ENCODE data around the gene LRP10.
A peak's percentile ranks its signal among the peaks of the same experiment; 100 is the strongest.
"Not testable (repeated sequence)": the region's sequence is repeated elsewhere in the genome, so short reads cannot be mapped to it uniquely, and the experiment has no call there.

LRP10 gene

DNA sequence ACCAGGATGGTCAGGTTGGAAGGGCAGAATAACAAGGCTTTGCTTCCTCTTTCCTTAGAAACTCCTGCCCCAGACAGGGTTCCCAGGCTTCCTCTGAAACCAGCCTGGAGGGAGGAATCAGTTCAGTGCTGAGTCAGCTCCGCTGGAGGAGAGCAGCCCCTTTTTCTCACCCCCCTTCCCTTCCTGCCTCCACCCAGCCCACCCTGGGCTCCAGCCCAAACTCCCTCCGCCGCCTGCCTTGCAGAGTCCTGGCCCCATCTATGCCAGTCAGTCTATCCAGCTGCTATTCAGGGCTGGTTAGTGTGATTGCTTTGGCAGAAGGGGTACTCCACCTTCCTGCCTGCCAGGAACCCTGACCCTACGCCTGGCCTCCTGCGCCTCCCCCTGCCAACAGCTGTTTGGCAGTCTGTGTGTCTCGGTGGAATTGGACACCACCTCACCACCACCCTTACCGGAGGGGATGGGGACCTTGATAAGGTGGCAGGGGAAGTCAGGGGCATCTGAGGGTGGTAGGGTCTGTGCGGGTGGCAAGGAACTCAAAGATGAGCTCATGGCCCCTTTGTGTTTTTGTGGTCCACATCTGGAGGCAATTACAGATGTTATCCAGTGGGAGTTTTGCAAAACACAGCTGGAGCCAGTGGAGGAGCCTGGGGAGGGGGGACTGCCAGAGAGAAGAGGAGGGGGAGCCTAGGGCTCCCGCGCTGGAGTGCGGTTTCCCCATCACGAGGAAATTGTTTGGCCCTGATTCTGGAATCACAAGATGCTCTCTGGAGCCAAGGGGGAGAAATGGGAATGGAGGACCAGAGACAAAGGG is 23.0 kb upstream of the LRP10 start:
- Mint-ChIP-seq H3K4me3 (peak overlapping the region in 1 of 2 donors; percentile 19), H3K4me1 (peaks cover 18 to 32% of the 10 kb centered on the region in 2 donors), H3K27ac (no peak overlapping the region), H3K27me3 (peaks cover 9 to 33% of the 10 kb centered on the region in 2 donors), H3K9me3 (no peaks in the 10 kb centered on the region), H3K36me3 (peaks cover 0 to 3% of the 10 kb centered on the region in 2 donors)
- ATAC-seq (replicated peaks) (no peak), DNase-seq (no peak)

DNA sequence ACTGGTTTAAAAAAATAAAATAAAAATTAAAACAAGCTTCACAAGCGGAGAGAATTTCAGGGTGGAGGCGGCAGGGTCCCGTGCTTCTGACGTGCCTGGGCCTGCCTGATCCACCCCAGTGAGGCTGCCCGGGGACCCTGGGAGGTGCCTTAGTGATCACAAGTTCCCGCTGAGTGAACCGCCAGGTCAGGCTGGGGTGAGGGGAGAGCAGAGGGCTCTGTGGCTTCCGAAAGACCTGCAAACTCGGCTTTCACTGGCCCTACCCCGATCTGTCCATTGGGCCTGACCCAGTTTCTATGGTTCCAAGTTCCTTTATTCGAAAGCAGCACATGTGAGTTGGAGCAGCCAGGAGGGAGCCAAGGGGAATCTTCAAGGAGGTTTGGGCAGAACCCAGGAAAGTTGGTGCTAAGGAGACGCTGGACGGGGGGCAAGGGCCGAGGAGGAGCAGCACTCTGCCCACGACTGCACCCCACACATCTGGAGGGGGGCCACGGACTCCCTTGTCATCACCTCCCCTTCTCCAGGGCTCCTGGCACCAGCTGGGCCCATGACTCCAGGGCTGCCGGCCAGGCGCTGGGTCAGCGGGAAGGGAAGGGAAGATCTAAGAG is 22.2 kb upstream of the LRP10 start:
- H3K4me1 Mint-ChIP-seq = peaks cover 18 to 32% of the 10 kb centered on the region in 2 donors
- no peaks in the 10 kb centered on the region for H3K9me3 Mint-ChIP-seq
- ATAC-seq (replicated peaks) (no peak), DNase-seq (no peak)
- H3K27ac Mint-ChIP-seq = no peak overlapping the region
- H3K4me3 Mint-ChIP-seq = no peak overlapping the region
- peaks cover 8 to 33% of the 10 kb centered on the region in 2 donors for H3K27me3 Mint-ChIP-seq
- peaks cover 0 to 3% of the 10 kb centered on the region in 2 donors for H3K36me3 Mint-ChIP-seq

DNA sequence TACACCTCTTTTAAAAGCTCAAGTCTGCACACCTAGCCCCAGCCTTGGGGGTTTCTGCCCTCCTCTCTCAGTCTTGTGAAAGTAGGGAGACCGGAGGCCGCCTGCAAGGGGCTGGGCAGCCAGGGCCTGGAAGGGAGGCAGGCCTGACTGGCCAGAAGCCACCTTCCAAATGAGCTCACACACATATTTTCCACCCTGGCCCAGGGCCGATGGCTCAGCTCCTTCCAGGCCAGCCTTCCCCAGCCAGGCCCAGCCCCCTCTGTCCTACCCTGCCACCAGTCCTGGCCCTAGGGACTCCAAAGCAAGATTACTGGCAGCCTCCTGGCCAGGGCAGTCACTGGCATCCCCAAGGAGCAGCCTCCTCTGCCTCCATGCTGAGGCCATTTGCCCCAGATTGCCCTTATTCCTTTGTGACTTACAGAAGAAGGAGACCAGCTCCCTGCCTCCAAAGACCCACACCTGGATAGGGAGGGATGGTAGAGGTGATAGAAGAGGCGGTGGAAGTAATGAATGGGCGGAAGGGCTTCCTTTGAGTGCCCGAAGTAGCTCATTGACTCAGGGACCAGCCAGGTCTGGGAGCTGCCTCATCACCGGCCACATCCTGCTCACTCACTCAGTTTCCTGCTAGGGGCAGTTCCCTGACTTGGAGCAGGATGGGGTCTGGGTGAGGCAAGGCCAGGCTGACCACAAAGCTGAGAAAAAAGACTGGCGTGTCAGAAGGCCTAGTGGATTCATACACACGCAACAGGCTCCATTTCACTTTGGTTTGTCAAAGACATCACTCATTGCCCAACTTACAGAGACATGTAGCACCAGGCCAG is 20.4 kb upstream of the LRP10 start:
- Mint-ChIP-seq H3K4me3 (no peak overlapping the region), H3K27me3 (peaks cover 6 to 27% of the 10 kb centered on the region in 2 donors), H3K27ac (no peak overlapping the region), H3K36me3 (peaks cover 1 to 3% of the 10 kb centered on the region in 2 donors), H3K4me1 (peaks cover 18 to 30% of the 10 kb centered on the region in 2 donors), H3K9me3 (no peaks in the 10 kb centered on the region)
- ATAC-seq (replicated peaks) (no peak), DNase-seq (no peak)

DNA sequence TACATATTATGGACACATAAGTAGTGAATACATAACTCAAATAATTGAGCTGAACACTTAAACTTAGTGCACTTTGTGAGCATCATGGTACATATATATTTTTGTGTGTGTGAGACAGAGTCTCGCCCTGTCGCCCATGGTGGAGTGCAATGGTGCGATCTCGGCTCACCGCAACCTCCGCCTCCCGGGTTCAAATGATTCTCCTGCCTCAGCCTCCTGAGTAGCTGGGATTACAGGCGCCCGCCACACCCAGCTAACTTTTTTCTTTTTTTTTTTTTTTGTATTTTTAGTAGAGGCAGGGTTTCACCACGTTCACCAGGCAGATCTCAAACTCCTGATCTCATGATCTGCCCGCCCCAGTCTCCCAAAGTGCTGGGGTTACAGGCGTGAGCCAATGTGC is 19.4 kb upstream of the LRP10 start:
- not testable (repeated sequence) for H3K4me3 Mint-ChIP-seq; H3K9me3 Mint-ChIP-seq; DNase-seq; H3K27ac Mint-ChIP-seq; ATAC-seq (replicated peaks); H3K36me3 Mint-ChIP-seq
- Mint-ChIP-seq H3K27me3 (peaks cover 4 to 19% of the 10 kb centered on the region in 2 donors), H3K4me1 (peaks cover 17 to 24% of the 10 kb centered on the region in 2 donors)

DNA sequence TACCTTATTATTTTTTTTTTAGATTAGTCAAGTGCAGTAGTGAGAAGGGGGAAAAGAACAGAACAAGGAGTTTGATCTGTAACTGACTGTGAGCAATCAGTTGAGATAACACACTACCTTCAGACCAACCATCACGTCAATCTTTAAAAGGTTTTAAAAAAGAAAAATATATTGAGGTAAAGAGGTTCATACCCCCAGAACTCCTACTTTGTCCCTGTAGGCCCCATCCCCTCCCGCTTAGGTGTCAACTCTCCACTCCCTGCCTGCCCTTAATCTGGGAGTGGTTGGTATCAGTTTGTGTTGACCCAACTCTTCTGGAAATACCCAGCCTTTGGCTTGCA is 19.0 kb upstream of the LRP10 start:
- Mint-ChIP-seq H3K4me3 (no peak overlapping the region), H3K27me3 (peaks cover 4 to 18% of the 10 kb centered on the region in 2 donors), H3K4me1 (peaks cover 16 to 23% of the 10 kb centered on the region in 2 donors), H3K36me3 (peaks cover 2 to 3% of the 10 kb centered on the region in 2 donors), H3K9me3 (no peaks in the 10 kb centered on the region), H3K27ac (peak overlapping the region; percentile 92)
- no peak for DNase-seq
- ATAC-seq (replicated peaks) = no peak

DNA sequence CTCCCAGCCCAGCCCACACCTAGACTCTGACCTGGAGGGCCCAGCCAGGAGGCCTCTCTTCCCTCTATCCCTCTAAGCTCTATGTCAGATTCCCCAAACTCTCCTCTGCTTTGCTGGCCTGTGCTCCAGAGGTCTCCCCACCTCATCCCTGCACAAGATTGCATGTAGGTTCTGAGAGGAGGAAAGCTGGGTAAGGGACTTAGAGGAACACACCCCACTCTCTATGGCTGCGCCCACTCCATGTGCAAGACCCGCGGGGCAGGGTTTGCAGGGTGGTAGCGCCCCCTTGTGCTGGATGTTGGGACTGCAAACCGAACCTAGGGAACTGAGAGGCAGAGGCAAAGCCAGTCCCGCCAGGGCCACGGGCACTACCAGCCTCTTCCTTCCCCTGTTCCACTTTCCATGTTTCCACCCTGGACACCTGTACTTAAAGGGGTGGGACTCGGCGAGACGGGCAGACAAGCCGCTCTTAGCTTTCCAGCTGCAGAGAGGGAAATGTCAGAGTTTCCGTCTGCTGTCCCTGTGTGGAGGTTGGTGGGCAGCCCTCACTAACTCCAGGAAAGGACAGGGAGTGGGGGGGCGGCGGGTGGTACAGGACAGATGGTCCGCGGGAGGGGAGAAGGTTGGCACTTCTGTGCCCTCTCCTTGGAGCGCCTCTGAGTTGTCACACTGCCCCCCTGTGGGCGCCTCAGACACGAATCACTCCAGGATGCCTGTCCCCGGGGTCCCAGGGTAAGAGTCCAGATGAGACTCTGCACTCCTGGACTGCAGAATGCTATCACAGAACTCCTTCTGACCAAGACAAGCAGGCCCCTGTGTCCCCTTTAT is 18.4 kb upstream of the LRP10 start:
- Mint-ChIP-seq H3K4me1 (peaks cover 12 to 17% of the 10 kb centered on the region in 2 donors), H3K9me3 (no peaks in the 10 kb centered on the region), H3K27me3 (peaks cover 4 to 12% of the 10 kb centered on the region in 2 donors), H3K4me3 (peak overlapping the region; percentile 84 to 88), H3K27ac (peak overlapping the region; percentile 92), H3K36me3 (peaks cover 2 to 3% of the 10 kb centered on the region in 2 donors)
- DNase-seq (peak; percentile 87), ATAC-seq (replicated peaks) (peak; percentile 95)

DNA sequence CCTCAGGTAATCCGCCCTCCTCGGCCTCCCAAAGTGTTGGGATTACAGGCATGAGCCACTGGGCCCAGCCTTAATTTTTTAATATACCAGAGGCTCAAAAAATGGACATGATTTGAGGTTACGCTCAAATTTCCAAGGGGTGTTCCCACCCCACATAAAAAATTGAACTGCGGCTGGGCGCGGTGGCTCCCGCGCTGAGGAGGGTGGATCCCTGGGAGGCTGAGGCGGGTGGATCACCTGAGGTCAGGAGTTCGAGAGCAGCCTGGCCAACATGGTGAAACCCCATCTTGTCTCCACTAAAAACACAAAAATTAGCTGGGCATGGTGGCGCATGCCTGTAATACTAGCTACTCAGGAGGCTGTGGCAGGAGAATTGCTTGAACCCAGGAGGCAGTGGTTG is 17.2 kb upstream of the LRP10 start:
- not testable (repeated sequence) for H3K9me3 Mint-ChIP-seq; DNase-seq; H3K36me3 Mint-ChIP-seq; H3K4me3 Mint-ChIP-seq; ATAC-seq (replicated peaks); H3K27ac Mint-ChIP-seq; H3K27me3 Mint-ChIP-seq
- H3K4me1 Mint-ChIP-seq = peaks cover 6 to 15% of the 10 kb centered on the region in 2 donors

DNA sequence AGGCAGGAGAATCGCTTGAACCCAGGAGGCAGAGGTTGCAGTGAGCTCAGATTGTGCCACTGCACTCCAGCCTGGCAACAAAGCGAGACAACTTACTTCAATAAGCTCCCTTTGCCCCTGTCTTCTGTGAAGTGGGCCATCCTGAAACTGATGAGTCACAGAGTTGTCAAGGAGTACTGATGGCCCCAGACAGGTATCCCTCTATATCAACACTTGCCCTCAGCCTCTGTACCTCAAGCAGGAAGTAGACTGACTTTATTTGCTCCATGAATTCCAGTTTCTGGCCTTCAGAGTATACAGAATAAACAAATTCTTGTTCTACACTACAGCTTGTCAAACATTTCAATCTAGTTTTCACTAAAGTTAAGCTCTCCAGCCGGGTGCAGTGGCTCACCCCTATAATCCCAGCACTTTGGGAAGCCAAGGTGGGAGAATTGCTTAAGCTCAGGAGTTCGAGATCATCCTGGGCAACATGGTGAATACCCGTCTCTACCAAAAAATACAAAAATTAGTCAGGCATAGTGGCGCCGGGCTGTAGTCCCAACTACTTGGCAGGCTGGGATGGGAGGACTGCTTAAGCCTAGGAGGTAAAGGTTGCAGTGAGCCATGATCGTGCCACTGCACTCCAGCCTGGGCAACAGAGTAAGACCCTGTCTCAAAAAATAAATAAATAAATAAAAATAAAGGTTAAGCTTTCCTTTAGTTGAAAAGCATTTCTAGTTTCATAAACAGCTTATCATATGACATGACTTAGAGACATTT is 16.4 kb upstream of the LRP10 start:
- Mint-ChIP-seq H3K27ac (no peak overlapping the region), H3K36me3 (peaks cover 2 to 3% of the 10 kb centered on the region in 2 donors), H3K27me3 (no peaks in the 10 kb centered on the region), H3K9me3 (no peaks in the 10 kb centered on the region), H3K4me3 (no peak overlapping the region), H3K4me1 (peaks cover 6 to 15% of the 10 kb centered on the region in 2 donors)
- DNase-seq = no peak
- ATAC-seq (replicated peaks) = no peak

DNA sequence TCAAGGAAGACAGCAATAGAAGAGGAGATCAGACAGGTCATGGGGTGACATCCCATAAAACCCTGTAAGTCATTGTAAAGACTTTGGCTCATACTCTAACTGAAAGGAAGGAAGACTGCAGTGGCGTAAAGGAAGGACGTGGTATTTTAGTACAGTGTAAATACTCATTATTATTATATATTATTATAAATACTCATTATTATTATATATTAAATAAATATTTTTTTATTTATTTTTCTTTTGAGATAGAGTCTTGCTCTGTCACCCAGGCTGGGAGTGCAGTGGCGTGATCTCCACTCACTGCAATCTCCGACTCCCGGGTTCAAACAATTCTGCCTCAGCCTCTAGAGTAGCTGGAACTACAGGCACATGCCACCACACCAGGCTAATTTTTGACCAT is 15.1 kb upstream of the LRP10 start:
- no peak for ATAC-seq (replicated peaks)
- no peak overlapping the region for H3K4me3 Mint-ChIP-seq

DNA sequence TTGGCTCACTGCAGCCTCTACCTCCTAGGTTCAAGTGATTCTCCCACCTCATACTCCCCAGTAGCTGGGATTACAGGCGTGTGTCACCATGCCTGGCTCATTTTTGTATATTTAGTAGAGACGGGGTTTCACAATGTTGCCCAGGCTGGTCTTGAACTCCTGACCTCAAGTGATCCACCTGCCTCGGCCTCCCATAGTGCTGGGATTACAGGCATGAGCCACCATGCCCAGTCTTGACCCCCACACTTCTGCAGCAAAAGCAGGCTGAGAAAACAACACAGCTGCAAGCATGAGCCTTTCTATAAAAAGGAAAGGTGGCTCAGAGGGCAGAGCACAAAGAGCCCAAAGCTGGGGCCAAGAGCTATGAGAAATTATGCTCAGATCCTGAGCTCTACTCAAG is 11.2 kb upstream of the LRP10 start:
- not testable (repeated sequence) for DNase-seq; ATAC-seq (replicated peaks); H3K4me3 Mint-ChIP-seq; H3K9me3 Mint-ChIP-seq; H3K27me3 Mint-ChIP-seq; H3K4me1 Mint-ChIP-seq; H3K27ac Mint-ChIP-seq; H3K36me3 Mint-ChIP-seq

More for the DNA sequence above, 15.1 kb upstream of the LRP10 start:
- H3K27me3 Mint-ChIP-seq = no peaks in the 10 kb centered on the region
- H3K9me3 Mint-ChIP-seq = no peaks in the 10 kb centered on the region
- peaks cover 6 to 15% of the 10 kb centered on the region in 2 donors for H3K4me1 Mint-ChIP-seq
- H3K36me3 Mint-ChIP-seq = peaks cover 2 to 3% of the 10 kb centered on the region in 2 donors
- no peak overlapping the region for H3K27ac Mint-ChIP-seq
- DNase-seq = no peak

DNA sequence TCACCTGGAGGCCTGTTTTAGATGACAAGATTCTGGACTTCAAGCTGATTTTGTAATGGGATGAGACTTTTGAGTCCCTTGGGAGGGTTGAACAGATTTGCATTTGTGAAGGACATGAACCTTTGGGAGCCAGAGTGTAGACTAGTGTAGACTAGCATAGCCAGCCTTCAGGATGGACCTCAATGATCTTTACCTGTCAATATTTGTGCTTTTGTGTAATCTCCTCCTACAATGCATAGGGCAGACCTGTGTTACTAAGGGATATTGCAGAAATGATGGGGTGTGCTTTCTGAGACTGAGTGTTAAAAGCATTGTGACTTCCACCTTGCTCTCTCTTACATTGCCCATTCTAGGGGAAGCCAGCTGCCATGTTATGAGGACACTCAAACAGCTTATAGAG is 9.9 kb upstream of the LRP10 start:
- Mint-ChIP-seq H3K4me3 (no peak overlapping the region), H3K27ac (peak overlapping the region; percentile 51), H3K4me1 (peaks cover 1 to 6% of the 10 kb centered on the region in 2 donors), H3K9me3 (no peaks in the 10 kb centered on the region), H3K36me3 (peaks cover 0 to 1% of the 10 kb centered on the region in 2 donors), H3K27me3 (no peaks in the 10 kb centered on the region)
- no peak for DNase-seq
- ATAC-seq (replicated peaks) = no peak

DNA sequence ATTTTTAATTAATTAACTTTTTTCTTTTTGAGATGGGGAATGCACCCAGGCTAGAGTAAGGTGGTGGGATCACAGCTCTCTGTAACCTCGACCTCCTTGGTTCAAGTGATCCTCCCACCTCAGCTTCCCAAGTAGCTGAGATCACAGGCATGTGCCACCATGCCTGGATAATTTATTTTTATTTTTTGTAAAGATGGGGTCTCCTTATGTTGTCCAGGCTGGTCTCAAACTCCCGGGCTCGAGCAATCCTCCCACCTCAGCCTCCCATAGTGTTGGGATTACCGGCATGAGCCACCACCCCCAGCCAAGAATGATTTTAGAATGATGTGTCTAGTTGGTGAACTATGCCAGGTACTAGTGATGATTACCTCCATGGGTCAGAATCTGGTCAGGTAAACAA is 6.6 kb upstream of the LRP10 start:
- Mint-ChIP-seq H3K4me1 (peaks cover under 1 to 1% of the 10 kb centered on the region in 2 donors), H3K4me3 (no peak overlapping the region), H3K27me3 (no peaks in the 10 kb centered on the region), H3K36me3 (peaks cover 0 to 1% of the 10 kb centered on the region in 2 donors), H3K9me3 (no peaks in the 10 kb centered on the region), H3K27ac (no peak overlapping the region)
- DNase-seq (no peak), ATAC-seq (replicated peaks) (no peak)
